ENCODE results near the gene DYNLT5. TPM values are rescaled to one million over a fixed set of nuclear protein-coding genes. Genes with fewer than 3 reads are reported as not detected.
"Not testable (repeated sequence)": the region's sequence is repeated elsewhere in the genome, so short reads cannot be mapped to it uniquely, and the experiment has no call there.

DYNLT5 gene
- polyA plus RNA-seq, 12 donors, result 2.0 to 6.9 (median 4.6) TPM; not detected in 2

DNA sequence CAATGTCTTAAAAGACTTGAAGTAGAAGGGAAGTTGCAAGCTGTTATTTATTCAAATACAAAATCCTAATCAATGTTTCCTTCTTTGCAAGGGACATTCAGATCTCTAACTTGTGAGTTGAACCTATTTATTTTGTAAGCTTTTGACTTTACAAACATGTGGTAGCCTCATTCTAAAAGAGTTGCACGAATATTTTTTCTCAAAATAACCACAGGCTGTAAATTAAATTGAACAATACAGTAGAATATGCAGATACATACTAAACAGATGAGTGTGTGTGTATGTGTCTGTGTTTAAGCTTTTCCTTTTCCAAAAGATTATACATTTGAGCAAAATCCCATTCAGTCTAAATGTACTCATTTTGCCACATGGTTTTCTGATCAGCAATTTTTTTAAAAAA, 4.8 kb upstream of the DYNLT5 start:
- DNase-seq, result no peak

DNA sequence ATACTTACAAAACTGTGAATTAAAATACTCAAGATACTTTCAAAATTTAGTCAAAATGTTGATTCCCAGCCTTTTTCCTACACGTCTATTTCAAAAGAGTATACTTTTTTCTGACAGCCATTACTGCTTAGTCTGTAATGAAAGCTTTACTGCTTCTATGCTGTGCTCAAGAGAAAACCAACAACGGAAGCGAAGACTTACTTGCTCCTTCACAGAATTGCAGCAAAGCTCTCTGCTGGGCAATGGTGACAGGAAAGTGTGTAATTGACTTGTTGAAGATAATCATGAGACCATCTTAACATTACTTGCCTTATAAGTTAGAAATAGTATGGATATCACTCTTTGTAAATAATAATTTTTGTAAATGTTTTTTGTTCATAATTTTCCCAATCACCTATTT, 1.7 kb upstream of the DYNLT5 start:
- no peak for DNase-seq

DNA sequence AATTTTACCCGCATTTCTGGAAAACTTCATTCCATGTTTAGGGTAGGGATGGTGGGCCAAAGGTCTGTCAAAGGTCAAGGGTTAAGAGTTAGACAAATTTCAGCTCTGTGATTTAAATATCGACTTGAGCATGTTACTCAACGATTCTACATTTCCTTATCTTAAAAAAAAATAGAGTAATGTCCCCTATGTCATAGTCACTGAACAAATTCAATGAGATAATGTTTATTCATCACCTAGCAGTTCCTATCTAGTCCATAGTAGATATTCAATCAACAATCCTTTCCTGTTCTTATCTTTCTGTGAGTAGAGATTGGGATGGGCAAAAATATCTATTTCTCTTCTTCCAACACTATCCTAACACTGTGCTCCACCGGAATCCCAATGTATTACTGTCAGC, 1.1 kb upstream of the DYNLT5 start:
- no peak for DNase-seq

DNA sequence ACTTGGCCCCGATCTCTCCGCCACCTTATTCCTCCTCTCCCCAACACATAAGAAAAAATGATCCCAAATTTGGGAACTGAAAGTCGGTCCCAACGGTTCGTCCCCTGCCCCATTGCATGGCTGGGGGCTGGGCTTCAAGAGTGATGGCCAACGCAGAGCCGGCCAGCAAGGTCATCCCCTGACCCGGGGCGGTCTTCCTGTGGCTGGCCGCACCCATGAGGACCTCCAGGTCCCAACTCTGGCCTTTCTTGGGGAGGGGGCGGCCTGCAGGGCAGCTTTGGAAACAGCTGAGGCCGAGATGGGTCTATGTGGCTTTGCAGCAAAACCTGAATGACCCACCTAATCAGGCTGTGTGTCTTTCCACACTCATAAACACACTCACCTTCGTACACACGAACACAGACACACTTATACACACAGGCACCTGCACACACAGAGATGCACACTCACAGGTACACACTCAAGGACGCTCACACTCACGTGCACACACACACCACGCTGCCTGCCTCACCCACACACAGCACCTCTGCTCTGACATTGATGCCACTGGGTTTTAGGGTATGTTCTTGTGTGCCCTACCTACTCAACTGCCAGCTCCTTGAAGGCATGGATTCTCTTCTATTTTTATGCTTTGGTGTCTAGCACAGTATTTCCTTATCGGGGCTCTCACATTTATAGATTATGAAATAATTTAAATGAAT, 562 bp downstream of the DYNLT5 start:
- DNase-seq, result no peak

DNA sequence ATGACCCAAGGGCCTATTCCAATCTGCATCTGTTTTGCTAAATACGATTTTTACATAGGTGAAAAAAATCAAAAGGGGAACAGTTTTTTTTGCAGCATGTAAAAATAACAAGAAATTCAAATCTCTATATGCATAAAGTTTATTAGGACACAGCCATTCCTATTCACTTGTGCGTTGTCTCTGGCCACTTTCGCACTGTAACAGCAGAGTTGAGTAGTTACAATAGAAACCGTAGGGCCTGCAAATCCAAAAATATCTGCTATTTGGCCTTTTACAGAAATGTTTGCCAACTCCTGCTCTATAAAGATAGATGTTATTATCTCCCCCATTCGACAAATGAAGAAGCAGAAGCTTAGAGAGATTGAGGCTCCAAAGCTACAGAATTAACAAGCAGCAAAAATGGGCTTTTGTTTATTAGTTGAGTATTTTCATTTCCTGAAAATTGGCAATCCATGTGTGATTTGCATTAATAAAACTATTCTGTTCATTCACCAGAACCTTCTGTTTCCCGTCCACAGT, 5.5 kb downstream of the DYNLT5 start:
- DNase-seq, result no peak

DNA sequence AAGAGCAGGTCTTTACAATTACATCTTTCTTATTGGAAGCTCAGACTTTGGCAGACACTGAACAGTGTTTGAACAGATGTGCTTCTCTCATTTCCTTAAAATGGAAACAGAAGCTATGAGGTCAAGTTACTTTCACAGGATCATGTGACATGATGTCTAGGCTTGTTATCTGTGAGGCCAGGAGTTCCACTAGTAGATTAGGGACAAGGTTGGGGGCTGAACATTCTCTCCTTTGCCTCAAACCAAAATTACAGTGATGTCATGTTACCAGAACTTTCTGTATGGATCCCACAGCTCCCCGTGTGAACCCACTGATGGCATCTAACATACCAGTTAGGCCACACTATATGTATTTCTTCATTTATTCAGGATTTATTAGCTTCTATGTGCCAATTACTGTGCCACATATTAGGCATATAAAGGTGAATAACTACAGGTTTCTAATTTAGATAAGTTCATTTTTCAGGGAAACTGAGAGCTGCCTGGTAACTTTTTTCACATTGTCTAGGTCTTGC, 6.0 kb downstream of the DYNLT5 start:
- no peak for DNase-seq

DNA sequence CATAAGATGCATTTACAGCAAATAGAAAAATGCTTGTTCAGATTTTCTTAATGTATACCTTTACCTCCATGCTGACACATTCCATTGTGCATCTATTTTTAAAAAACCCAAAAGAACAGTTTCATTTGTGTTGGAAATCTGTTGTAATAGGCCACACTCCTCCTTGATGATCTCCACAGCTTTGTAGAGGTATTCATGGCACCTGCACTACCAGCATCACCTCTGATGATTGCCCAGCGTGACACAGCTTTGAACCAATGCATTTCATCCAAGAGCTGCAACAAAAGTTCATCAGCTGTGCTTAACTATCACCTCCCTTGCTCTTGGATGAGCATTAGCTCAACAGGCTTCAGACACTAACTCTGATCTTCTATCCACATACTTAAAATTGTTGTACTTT, 8.2 kb downstream of the DYNLT5 start:
- no peak for DNase-seq

DNA sequence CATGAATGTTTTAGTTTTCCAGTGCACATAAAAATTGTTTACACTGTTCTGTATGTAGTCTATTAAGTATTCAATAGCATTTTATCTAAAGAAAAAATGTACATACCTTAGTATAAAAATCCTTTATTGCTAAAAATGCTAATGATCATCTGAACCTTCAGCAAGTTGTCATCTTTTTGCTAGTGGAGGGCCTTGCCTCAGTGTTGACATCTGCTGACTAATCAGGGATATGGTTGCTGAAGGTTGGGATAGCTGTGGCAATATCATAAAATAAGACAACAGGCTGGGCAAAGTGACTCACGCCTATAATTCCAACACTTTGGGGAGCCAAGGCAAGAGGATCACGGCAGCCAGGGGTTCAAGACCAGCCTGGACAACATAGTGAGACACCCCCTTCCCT, 9.0 kb downstream of the DYNLT5 start:
- no peak for DNase-seq

DNA sequence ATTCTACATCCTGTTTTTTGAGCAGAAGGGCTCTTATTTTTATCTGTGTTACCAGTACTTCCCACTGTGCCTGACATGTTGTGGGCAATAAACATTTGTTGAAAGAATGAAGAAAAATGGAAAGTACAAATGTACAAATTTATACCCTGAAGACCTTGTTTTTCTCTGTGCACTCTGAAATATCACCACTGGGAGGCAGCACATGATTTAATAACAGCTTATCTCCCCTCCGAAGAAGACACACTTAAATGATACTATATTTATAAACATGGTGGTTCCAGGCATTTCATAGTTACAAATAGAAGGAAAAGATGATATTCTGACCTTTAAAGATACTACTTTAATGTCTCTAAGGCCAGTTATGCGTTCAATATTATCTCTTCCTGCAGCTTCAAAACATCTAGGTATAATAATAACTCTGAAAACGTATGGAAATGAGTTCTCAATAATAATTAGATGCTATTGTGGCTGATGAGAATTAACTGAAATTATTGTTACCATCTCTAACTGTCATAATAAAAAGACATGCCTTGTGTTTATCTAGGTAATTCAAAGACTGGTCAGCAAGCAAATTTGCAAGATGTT, 12.8 kb downstream of the DYNLT5 start:
- DNase-seq, result peak; percentile 52

DNA sequence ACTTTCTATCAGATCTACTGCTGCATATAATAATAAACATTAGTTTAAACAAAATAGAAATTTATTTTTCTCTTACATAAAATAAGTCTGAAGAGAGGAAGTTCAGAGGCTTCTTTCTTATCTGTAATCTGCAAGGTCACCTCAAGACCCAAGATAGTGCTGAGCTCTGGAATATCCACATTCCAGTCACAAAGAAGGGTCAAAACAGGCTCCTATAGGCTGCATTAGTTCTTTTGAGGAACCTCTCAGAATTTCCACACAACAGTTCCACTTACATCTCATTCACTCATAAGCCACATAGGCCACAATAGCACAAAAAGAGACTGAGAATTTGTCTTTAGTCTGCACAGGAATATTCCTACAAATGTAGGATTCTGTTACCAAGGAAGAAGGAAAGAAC, 15.4 kb downstream of the DYNLT5 start:
- DNase-seq, result no peak

DNA sequence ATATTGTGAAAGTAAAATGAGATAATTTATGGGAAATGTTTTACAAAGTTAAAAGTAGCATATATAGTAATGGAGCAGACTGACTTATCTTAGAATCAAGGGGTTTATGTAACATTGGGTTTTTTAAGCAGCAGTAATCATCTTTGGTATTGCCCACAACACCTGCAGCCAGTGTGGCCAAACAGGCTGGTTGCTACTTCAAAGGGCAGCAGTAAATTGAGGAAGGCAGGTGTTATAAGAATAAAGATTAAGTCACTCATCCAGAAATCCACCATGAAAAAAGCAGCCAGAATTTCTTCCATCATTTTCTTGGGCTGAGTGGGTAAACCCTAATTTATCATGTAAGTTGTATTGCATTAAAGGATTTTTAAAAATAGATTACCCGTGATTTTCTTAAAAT, 16.7 kb downstream of the DYNLT5 start:
- no peak for DNase-seq

DNA sequence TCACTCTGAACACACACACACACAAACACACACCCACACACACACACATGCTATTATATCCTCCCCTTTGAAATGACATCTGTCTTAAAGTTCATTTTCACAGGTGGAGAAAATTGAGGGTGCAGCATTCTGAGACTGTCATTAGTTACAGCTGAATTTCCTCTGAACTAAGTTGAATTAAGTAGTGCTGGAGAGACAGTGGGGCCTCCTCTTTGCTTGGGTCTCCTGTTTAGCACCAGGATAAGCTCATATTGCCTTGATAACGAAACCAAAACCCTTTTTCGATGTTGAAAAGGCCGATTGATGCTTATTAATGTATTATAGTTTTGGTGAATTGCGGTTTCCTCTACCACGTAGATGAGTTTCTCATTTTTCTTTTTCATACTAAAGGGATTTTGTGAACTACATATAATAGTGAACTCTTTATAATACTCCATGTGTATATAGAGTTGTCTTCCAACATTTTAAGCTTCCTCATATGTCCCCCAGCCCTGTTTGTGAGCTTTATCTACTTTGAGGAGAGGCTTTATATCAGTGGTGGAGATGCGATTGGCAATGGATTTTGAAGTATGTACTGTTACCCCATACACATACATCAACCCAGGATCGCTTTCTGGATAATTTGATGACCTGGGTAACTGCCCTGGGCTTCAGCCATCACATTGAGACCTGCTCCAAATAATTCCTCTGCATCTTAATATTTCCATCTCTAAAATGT, 17.4 kb downstream of the DYNLT5 start:
- DNase-seq, result no peak

DNA sequence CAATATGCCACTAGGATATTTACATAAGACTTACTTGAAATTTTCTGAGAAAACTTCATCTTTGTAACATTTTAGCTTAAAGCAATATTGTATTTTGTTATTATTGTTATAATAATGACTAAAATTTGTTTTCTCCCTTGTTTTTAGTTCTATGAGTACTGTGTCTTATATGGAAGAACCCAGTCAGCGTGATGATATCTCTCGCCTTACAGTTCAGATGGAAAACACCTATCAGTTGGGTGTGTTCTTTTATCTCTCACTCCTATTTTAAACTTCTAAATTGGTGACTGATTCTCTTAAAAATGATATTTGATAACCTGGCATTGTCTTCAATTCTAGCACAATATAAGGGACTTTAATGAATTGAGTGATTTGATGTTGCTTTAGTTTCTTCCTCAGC, 18.0 kb downstream of the DYNLT5 start:
- no peak for DNase-seq

DNA sequence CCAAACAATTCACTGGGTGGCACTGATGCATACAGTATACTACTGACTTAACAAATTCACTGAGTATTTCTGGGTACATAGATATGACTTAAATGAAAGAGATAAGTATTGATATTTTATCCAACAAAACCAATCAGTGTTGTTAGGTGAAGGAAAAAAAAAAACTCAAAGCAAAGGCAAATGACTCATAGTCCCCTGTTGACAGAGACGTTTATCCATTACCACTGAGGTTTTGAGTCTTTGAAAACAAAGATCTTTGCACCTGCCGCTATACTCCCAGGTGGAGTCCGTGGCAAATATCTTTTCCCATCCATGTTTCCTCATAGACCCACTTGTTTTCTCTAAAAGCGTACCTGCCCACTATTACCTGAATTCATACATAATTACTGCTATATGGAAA, 18.4 kb downstream of the DYNLT5 start:
- no peak for DNase-seq

DNA sequence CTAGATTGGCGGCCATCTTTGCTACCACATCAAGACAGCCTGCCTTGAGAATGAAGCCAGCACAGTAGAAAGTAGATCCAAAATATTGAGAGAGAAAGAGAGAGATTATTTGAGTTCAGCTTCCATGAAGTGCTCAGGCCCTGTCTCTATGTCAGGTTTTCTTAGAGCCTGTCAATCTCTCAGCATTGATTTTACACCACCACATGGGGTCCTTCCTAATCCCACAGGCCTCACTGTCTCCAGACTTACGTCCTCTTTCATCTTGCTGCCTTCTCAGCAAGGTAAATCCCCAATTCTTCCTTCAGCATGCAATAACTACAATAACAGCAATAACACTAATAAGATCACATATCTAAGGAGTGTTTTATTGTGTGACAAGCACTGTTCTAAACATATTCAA, 21.0 kb downstream of the DYNLT5 start:
- no peak for DNase-seq

DNA sequence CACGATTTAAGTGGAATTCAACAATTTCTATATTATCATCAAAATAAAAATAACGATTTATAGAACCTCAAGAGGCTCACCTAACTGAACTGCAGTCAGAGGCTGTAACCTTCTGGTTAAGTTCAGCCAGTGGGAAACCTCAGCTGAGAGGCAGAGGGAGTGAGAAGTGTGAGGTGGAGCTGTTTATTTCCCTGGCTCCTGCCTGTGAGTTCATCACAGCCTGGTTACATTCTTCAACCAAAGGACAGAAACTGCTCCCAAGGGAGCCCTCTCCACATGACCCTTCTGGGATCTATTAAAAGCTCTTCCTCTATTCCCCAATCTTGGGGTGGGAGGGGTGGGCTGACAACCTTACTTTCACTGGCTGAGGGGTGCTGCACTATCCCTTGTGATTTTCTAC, 22.2 kb downstream of the DYNLT5 start:
- DNase-seq, result no peak

DNA sequence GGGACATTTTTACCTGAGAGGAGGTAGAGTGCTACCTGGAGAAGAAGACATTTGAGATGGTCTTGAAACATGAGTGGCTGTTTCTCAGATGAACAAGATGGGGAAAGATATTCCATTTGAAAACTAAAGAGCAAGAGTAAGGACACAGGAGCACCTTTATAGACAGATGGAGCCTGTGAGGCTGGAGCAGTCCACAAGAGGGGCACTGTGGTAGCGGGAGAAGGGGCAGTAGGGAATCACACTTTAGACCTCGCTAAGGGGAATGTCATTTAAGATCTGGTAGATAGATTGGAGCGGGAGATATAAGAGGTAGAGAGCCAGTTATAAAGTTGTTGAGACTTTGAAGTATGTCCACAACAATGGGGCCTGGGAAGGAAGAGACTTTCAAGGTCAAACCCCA, 23.4 kb downstream of the DYNLT5 start:
- DNase-seq, result no peak

DNA sequence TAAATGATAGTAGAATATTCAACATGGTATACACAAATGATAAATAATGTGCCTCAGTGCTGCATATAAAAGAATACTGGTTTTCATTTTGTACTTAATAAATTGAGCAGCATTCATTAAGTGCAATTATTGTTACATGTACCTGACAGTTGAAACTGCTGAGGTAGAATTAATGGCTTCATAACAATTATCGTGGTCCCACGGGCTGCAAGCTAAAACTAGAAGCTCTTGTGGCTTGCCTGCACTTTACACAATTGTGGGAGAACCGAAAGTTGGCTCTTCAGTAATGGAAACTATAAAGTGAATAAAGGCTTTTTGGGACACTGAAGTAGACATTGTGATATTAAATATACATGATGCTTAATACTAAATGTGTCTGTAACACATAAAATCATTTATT, 25.6 kb downstream of the DYNLT5 start:
- no peak for DNase-seq

DNA sequence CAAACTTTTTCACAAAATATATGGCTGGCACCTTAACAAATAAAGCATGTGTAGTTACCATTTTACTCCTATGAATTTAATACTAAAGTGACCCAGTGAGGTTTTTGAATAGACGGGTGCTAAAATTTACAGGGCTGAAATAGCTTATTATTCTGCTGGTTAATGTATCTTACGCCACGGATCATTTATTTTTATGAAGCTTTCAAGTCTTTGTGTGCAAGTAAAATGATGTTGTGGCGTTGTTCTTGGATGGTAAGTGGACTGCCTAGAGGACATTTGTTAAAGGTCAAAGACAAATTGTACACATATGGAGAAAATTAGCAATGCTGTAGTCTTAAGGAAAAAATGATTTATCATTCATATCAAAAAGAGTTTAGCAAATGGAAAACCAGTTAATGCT, 26.0 kb downstream of the DYNLT5 start:
- DNase-seq, result no peak

DNA sequence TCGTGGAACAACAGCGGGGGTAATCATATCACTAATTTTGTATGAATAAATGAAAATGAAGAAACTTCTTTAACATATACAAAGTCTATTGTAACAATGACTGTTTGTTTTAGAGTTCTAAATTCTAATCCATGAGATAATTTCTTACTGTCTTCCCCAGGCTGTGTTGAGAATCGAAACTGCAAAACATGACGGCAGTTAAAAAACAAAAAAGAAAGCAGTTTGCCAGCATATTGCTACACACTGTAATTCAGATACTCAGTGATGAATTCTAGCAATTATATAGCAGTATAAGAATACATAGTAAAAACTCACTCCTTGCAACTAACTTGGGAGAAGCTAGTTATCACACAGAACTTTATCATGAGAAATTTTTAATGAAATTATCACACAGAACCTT, 26.7 kb downstream of the DYNLT5 start:
- DNase-seq, result no peak

DNA sequence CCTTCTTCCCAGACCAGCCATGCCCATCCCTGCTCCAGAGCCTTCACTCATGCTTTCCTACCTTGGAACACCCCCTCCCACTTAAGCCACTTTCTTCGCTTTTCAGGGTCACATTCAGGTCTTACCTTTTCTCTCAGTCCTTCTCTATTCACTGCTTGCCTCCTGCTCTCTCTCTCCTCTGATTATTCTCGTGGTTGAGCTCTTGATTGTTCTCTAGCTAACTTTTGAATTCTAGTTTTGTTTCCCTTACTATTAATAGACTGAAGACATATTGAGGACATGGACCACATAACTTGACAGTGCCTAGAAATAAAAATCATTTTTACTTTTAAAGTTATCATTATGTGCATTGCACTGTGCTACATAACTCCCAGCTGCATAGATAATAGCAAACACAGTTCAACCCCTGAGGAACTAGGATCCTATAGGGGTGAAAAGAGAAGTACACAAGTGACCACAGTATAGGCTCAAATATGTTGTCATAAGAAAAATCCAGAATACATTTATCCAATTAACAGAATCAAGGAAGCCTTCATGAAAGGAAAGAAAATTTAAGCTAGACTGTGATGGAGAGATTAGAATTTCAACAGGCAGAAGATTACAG, 27.3 kb downstream of the DYNLT5 start:
- DNase-seq, result no peak

DNA sequence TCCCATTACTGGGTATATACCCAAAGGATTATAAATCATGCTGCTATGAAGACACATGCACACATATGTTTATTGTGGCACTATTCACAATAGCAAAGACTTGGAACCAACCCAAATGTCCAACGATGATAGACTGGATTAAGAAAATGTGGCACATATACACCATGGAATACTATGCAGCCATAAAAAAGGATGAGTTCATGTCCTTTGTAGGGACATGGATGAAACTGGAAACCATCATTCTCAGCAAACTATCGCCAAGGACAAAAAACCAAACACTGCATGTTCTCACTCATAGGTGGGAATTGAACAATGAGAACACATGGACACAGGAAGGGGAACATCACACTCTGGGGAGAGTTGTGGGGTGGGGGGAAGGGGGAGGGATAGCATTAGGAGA, 33.5 kb downstream of the DYNLT5 start:
- DNase-seq, result not testable (repeated sequence)

DNA sequence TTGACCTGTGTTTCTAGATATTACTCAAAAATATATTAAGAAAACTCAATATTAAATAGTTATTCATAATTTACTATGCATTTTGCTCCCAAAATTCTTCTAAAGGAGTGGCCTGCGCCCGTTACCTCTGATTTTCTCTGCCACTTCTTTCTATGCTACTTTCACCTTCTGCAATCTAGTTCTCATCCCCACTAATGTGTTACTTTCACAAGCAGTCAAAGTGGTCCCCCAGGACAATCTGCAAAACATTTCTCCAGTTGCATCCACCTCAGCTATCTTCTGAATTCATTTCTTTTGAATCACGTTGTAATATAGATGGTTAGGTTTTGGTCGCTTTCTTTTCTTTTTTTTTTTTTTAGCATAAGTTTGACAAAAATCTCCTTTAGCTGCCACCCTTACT, 35.4 kb downstream of the DYNLT5 start:
- DNase-seq, result no peak
